Testis (tissue), 2 donors: Measurements from ENCODE around the gene HIP1.

Source experiments
- CTCF ChIP-seq, 3 experiments: fragments of 450-650 bp in 2 of 3; fragments of 200-600 bp in 1 of 3; sonication (generic) in 1 of 3; IDR thresholded peaks; one replicate each; pipeline ENCODE4 v1.5.1; 2016 to 2019; ENCODE audit warnings: antibody characterized with exemption in 3 of 3, mild to moderate bottlenecking in 2 of 3, moderate library complexity in 1 of 3
- POLR2A ChIP-seq: fragments of 450-650 bp; IDR thresholded peaks from one replicate; pipeline ENCODE4 v1.6.1; 2017; ENCODE audit warnings: antibody characterized with exemption, mild to moderate bottlenecking, moderate library complexity

- no peak for TF ChIP-seq CTCF (IDR thresholded peaks at IDR 0.05)
- no peak for TF ChIP-seq POLR2A
Measured at GRCh38 chr7:75613351-75613750, 125.4 kb downstream of the HIP1 start.
